ENCODE data around the gene RNF187. TPM values are rescaled to one million over a fixed set of nuclear protein-coding genes. Genes with fewer than 3 reads are reported as not detected.

Gene RNF187
- total RNA-seq, 2 donors from 2014 or later, result 103 to 112 TPM

DNA sequence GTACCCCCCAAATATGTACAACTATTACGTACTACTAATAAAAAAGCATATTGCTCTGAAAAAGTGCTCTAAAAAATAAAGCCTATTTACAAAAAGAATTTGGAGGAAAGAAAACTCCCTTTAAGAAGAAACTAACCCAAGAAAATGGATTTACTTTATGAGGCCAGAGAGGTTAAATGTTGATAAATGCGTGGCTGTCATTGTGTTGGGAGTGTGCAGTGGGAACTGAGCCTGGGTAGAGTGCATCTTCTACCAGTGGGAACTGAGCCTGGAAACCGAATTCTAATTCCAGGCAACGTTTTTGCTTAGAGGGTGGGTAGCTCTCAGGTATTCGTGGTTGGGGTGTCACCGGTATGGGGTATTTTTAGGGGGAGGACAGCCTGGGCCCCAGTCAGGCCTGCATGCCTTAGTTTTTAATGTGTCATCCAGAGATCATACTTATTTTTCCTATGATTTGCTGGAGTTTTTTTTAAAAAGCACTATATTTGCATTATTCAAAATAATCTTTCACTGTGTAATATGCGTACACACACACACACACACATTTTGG, 24.1 kb upstream of the RNF187 start:
- Mint-ChIP-seq H3K27ac (no peak overlapping the region), H3K4me3 (peak overlapping the region; percentile 50), H3K4me1 (peaks cover 7% of the 10 kb centered on the region), H3K36me3 (ENCODE audit: low read depth) (no peaks in the 10 kb centered on the region), H3K9me3 (no peaks in the 10 kb centered on the region), H3K27me3 (ENCODE audit: insufficient read depth) (peaks cover 95% of the 10 kb centered on the region)
- peak overlapping the region; percentile 78 for H3K4me3 ChIP-seq (ENCODE audit: low read length)
- 70 to 74% methylated on average over 2 to 6 of the region's 7 CpGs for WGBS, 2 experiments (ENCODE audit: insufficient coverage in 1 of 2, insufficient read length in 1 of 2)
- H3K9me3 ChIP-seq (ENCODE audit: control insufficient read depth, low read length), result no peaks in the 10 kb centered on the region
- H3K27me3 ChIP-seq (ENCODE audit: control insufficient read depth, insufficient read depth, low read length, poor library complexity, severe bottlenecking), result peaks cover 59% of the 10 kb centered on the region
- H3K9ac ChIP-seq (ENCODE audit: extremely low read depth, low read length, poor library complexity, severe bottlenecking), result no peak overlapping the region
- no peak for DNase-seq
- TF ChIP-seq, protein P1, sequence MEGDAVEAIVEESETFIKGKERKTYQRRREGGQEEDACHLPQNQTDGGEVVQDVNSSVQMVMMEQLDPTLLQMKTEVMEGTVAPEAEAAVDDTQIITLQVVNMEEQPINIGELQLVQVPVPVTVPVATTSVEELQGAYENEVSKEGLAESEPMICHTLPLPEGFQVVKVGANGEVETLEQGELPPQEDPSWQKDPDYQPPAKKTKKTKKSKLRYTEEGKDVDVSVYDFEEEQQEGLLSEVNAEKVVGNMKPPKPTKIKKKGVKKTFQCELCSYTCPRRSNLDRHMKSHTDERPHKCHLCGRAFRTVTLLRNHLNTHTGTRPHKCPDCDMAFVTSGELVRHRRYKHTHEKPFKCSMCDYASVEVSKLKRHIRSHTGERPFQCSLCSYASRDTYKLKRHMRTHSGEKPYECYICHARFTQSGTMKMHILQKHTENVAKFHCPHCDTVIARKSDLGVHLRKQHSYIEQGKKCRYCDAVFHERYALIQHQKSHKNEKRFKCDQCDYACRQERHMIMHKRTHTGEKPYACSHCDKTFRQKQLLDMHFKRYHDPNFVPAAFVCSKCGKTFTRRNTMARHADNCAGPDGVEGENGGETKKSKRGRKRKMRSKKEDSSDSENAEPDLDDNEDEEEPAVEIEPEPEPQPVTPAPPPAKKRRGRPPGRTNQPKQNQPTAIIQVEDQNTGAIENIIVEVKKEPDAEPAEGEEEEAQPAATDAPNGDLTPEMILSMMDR (conservative IDR thresholded peaks at IDR 0.05), result no peak
- H3K27ac ChIP-seq (ENCODE audit: low read depth, low read length), result no peak overlapping the region
- no peaks in the 10 kb centered on the region for H3K4me1 ChIP-seq (ENCODE audit: control insufficient read depth, insufficient read depth, low read length)
- no peaks in the 10 kb centered on the region for H3K36me3 ChIP-seq (ENCODE audit: control insufficient read depth, insufficient read depth, low read length)

DNA sequence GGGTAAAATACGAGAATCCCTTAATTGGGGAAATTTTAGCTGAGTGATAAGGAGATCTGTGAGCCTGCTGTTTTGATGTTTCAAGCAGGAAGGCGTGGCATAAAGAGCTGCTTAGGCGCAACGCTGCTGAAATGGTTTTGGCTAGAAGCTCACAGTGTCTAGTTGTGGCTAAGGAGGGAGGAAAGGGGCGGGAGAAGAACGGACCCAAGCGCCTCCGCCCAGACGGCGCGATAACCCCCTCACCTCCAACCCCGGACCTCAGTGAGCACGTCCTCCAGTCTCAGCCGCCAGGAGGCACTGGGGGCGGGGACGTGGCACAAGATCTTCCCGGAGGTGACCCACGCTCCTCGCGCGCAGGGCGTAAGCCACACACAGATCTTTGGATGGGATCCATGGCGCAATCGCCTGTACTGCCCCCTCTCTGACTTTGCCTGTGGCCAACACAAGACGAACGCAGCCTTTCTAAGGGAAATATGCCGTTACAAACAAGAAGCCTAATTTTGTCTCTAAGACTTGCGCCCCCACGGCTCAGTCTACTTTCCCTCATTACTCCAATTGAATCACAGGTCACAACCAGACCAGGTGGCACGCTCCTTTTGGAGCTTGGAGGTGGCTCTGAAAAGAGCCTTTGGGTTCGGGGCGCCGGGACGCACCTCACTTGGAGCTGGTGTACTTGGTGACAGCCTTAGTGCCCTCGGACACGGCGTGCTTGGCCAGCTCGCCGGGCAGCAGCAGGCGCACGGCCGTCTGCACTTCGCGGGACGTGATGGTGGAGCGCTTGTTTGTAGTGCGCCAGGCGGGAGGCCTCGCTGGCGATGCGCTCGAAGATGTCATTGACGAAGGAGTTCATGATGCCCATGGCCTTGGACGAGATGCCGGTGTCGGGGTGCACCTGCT, 23.4 kb upstream of the RNF187 start:
- Histone ChIP-seq H3K36me3 (ENCODE audit: control insufficient read depth, insufficient read depth, low read length) (no peaks in the 10 kb centered on the region), H3K27ac (ENCODE audit: low read depth, low read length) (no peak overlapping the region), H3K4me3 (ENCODE audit: low read length) (peak overlapping the region; percentile 78), H3K9me3 (ENCODE audit: control insufficient read depth, low read length) (no peaks in the 10 kb centered on the region), H3K27me3 (ENCODE audit: control insufficient read depth, insufficient read depth, low read length, poor library complexity, severe bottlenecking) (peaks cover 64% of the 10 kb centered on the region), H3K4me1 (ENCODE audit: control insufficient read depth, insufficient read depth, low read length) (no peaks in the 10 kb centered on the region), H3K9ac (ENCODE audit: extremely low read depth, low read length, poor library complexity, severe bottlenecking) (no peak overlapping the region)
- Mint-ChIP-seq H3K9me3 (no peaks in the 10 kb centered on the region), H3K36me3 (ENCODE audit: low read depth) (no peaks in the 10 kb centered on the region), H3K27ac (no peak overlapping the region), H3K27me3 (ENCODE audit: insufficient read depth) (peaks cover 95% of the 10 kb centered on the region), H3K4me3 (peak overlapping the region; percentile 50), H3K4me1 (peaks cover 4% of the 10 kb centered on the region)
- DNase-seq, result peak; percentile 87
- TF ChIP-seq, protein P1 (conservative IDR thresholded peaks at IDR 0.05), result peak; percentile 58
- whole genome bisulfite sequencing, 2 experiments (ENCODE audit: insufficient coverage in 1 of 2, insufficient read length in 1 of 2), result 17 to 27% methylated on average over 18 to 53 of the region's 56 CpGs

DNA sequence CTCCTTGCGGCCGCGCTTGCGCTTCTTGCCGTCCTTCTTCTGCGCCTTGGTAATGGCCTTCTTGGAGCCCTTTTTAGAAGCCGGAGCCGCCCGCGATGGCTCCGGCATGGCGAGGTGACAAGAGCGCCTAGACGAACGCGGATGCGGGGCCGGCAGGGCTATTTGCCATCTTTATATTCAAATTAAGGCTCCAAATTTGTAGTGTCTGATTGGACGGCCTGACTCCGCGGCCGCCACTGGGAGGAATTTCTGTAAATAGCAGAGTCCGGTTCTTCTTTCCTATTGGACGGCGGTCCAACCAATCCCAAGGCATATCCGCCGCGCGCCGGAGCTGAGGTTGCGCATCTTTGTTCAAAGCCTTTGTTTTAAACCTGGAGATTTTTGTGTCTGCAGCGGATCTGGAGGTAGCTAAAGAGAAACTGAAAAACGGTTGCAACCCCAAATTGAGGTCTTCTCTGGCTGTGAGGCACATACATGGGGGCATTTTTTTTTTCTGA, 22.6 kb upstream of the RNF187 start:
- H3K27ac ChIP-seq (ENCODE audit: low read depth, low read length), result peak overlapping the region; percentile 97
- peak; percentile 95 for DNase-seq
- H3K27me3 ChIP-seq (ENCODE audit: control insufficient read depth, insufficient read depth, low read length, poor library complexity, severe bottlenecking), result peaks cover 64% of the 10 kb centered on the region
- H3K36me3 Mint-ChIP-seq (ENCODE audit: low read depth), result no peaks in the 10 kb centered on the region
- H3K4me3 ChIP-seq (ENCODE audit: low read length), result peak overlapping the region; percentile 78
- H3K9me3 ChIP-seq (ENCODE audit: control insufficient read depth, low read length), result no peaks in the 10 kb centered on the region
- TF ChIP-seq, protein P1 (conservative IDR thresholded peaks at IDR 0.05), result no peak
- H3K27me3 Mint-ChIP-seq (ENCODE audit: insufficient read depth), result peaks cover 93% of the 10 kb centered on the region
- no peaks in the 10 kb centered on the region for H3K9me3 Mint-ChIP-seq
- peak overlapping the region; percentile 50 for H3K4me3 Mint-ChIP-seq
- no peaks in the 10 kb centered on the region for H3K36me3 ChIP-seq (ENCODE audit: control insufficient read depth, insufficient read depth, low read length)
- no peak overlapping the region for H3K27ac Mint-ChIP-seq
- no peak overlapping the region for H3K9ac ChIP-seq (ENCODE audit: extremely low read depth, low read length, poor library complexity, severe bottlenecking)
- peaks cover 4% of the 10 kb centered on the region for H3K4me1 Mint-ChIP-seq
- H3K4me1 ChIP-seq (ENCODE audit: control insufficient read depth, insufficient read depth, low read length), result no peaks in the 10 kb centered on the region
- 25 to 35% methylated on average over 22 to 33 of the region's 33 CpGs for WGBS, 2 experiments (ENCODE audit: insufficient coverage in 1 of 2, insufficient read length in 1 of 2)

Measured in endodermal cell (in vitro differentiated cells).